HL-60 (cell line): ENCODE data around the gene SPATA13.
"Not testable (repeated sequence)": the region's sequence is repeated elsewhere in the genome, so short reads cannot be mapped to it uniquely, and the experiment has no call there.

Experiments
- CTCF ChIP-seq: IDR thresholded peaks from one replicate; pipeline ENCODE4 v1.5.1; 2011; ENCODE audit warnings: low read length, control low read depth, inconsistent platforms; ENCODE audit not compliant: insufficient read depth
- POLR2AphosphoS5 ChIP-seq: IDR thresholded peaks from 2 replicates; pipeline ENCODE4 v1.6.1; 2012; ENCODE audit warnings: low read depth
- REST ChIP-seq: IDR thresholded peaks from 2 replicates; pipeline ENCODE4 v1.6.1; 2012; ENCODE audit warnings: low read depth; ENCODE audit not compliant: insufficient replicate concordance
- SPI1 ChIP-seq: IDR thresholded peaks from 2 replicates; pipeline ENCODE4 v1.6.1; 2012; ENCODE audit warnings: low read depth, mild to moderate bottlenecking, borderline replicate concordance

GRCh38 chr13:24322470-24322869, 161.9 kb downstream of the SPATA13 start:
- not testable (repeated sequence) for TF ChIP-seq CTCF, POLR2AphosphoS5, REST, SPI1
